Measurements from ENCODE around the gene GIGYF2. TPM values are rescaled to one million over a fixed set of nuclear protein-coding genes. Genes with fewer than 3 reads are reported as not detected.

The GIGYF2 gene
- polyA plus RNA-seq, 1 donor from 2014 or later, result 52.6 TPM

- Histone ChIP-seq H2AFZ (ENCODE audit: low read depth, low read length) (no peak overlapping the region), H3K9ac (ENCODE audit: low read length) (no peak overlapping the region), H3K4me3 (ENCODE audit: low read length) (no peak overlapping the region), H3K79me2 (replicated peaks; ENCODE audit: insufficient read depth, low read length) (no peaks in the 10 kb centered on the region), H3F3A (ENCODE audit: insufficient read depth, low read length, poor library complexity, severe bottlenecking) (no peaks in the 10 kb centered on the region), H3K9me2 (ENCODE audit: insufficient read depth, low read length) (no peaks in the 10 kb centered on the region), H3K36me3 (ENCODE audit: insufficient read depth, low read length) (peaks cover 8% of the 10 kb centered on the region), H3K9me3 (ENCODE audit: low read length) (no peaks in the 10 kb centered on the region), H3K27ac (ENCODE audit: low read length) (no peak overlapping the region), H3K27me3 (ENCODE audit: insufficient read depth, low read depth, low read length) (no peaks in the 10 kb centered on the region), H3K4me2 (ENCODE audit: low read length) (no peak overlapping the region), H4K20me1 (ENCODE audit: insufficient read depth) (no peaks in the 10 kb centered on the region)
- no peak for TF ChIP-seq EZH2 (IDR thresholded peaks at IDR 0.05; ENCODE audit: borderline replicate concordance, insufficient read depth, low read length, poor library complexity, severe bottlenecking)
- no peak for TF ChIP-seq SMC3 (conservative IDR thresholded peaks at IDR 0.05; ENCODE audit: poor library complexity)
- TF ChIP-seq POLR2AphosphoS5 (IDR thresholded peaks at IDR 0.05), result no peak
- TF ChIP-seq RAD21 (conservative IDR thresholded peaks at IDR 0.05), result no peak
- no peak for TF ChIP-seq MXI1 (conservative IDR thresholded peaks at IDR 0.05; ENCODE audit: poor library complexity, severe bottlenecking)
- no peak for TF ChIP-seq TAF1 (IDR thresholded peaks at IDR 0.05; ENCODE audit: low read depth)
- no peak for TF ChIP-seq REST (IDR thresholded peaks at IDR 0.05; ENCODE audit: borderline replicate concordance)
- TF ChIP-seq EP300 (conservative IDR thresholded peaks at IDR 0.05; ENCODE audit: poor library complexity, severe bottlenecking), result no peak
- TF ChIP-seq, protein P1, sequence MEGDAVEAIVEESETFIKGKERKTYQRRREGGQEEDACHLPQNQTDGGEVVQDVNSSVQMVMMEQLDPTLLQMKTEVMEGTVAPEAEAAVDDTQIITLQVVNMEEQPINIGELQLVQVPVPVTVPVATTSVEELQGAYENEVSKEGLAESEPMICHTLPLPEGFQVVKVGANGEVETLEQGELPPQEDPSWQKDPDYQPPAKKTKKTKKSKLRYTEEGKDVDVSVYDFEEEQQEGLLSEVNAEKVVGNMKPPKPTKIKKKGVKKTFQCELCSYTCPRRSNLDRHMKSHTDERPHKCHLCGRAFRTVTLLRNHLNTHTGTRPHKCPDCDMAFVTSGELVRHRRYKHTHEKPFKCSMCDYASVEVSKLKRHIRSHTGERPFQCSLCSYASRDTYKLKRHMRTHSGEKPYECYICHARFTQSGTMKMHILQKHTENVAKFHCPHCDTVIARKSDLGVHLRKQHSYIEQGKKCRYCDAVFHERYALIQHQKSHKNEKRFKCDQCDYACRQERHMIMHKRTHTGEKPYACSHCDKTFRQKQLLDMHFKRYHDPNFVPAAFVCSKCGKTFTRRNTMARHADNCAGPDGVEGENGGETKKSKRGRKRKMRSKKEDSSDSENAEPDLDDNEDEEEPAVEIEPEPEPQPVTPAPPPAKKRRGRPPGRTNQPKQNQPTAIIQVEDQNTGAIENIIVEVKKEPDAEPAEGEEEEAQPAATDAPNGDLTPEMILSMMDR (IDR thresholded peaks at IDR 0.05; ENCODE audit: poor library complexity, severe bottlenecking), result no peak
Measured at GRCh38 chr2:232767866-232768265, 70.7 kb downstream of the GIGYF2 start.

- H3K4me2 ChIP-seq (ENCODE audit: low read length), result no peak overlapping the region
- peaks cover 8% of the 10 kb centered on the region for H3K36me3 ChIP-seq (ENCODE audit: insufficient read depth, low read length)
- H2AFZ ChIP-seq (ENCODE audit: low read depth, low read length), result no peak overlapping the region
- H3K27ac ChIP-seq (ENCODE audit: low read length), result no peak overlapping the region
- TF ChIP-seq EZH2 (IDR thresholded peaks at IDR 0.05; ENCODE audit: borderline replicate concordance, insufficient read depth, low read length, poor library complexity, severe bottlenecking), result no peak
- TF ChIP-seq, protein P1 (IDR thresholded peaks at IDR 0.05; ENCODE audit: poor library complexity, severe bottlenecking), result no peak
- TF ChIP-seq SMC3 (conservative IDR thresholded peaks at IDR 0.05; ENCODE audit: poor library complexity), result no peak
- TF ChIP-seq RAD21 (conservative IDR thresholded peaks at IDR 0.05), result no peak
- TF ChIP-seq MXI1 (conservative IDR thresholded peaks at IDR 0.05; ENCODE audit: poor library complexity, severe bottlenecking), result no peak
- no peak for TF ChIP-seq TAF1 (IDR thresholded peaks at IDR 0.05; ENCODE audit: low read depth)
- no peak for TF ChIP-seq REST (IDR thresholded peaks at IDR 0.05; ENCODE audit: borderline replicate concordance)
- no peak for TF ChIP-seq EP300 (conservative IDR thresholded peaks at IDR 0.05; ENCODE audit: poor library complexity, severe bottlenecking)
- no peak for TF ChIP-seq POLR2AphosphoS5 (IDR thresholded peaks at IDR 0.05)
- H3F3A ChIP-seq (ENCODE audit: insufficient read depth, low read length, poor library complexity, severe bottlenecking), result no peaks in the 10 kb centered on the region
- no peak overlapping the region for H3K9ac ChIP-seq (ENCODE audit: low read length)
- no peaks in the 10 kb centered on the region for H3K9me2 ChIP-seq (ENCODE audit: insufficient read depth, low read length)
- H3K79me2 ChIP-seq (replicated peaks; ENCODE audit: insufficient read depth, low read length), result peaks cover 3% of the 10 kb centered on the region
- H4K20me1 ChIP-seq (ENCODE audit: insufficient read depth), result no peaks in the 10 kb centered on the region
- H3K27me3 ChIP-seq (ENCODE audit: insufficient read depth, low read depth, low read length), result no peaks in the 10 kb centered on the region
- H3K9me3 ChIP-seq (ENCODE audit: low read length), result no peaks in the 10 kb centered on the region
- H3K4me3 ChIP-seq (ENCODE audit: low read length), result no peak overlapping the region
Measured at GRCh38 chr2:232770207-232770606, 73.1 kb downstream of the GIGYF2 start.

Data from neural cell (in vitro differentiated cells).